RPMI7951 (cell line): ENCODE results near the gene PRKCZ. TPM values are rescaled to one million over a fixed set of nuclear protein-coding genes. Genes with fewer than 3 reads are reported as not detected.
A peak's percentile ranks its signal among the peaks of the same experiment; 100 is the strongest.

Source experiments
- DNase-seq: peaks from one replicate; pipeline ENCODE4 v3.0.0-alpha.2; 2012; ENCODE audit warnings: low read depth
- total RNA-seq: library from RNA; depleted of rRNA; stranded (reverse); fragments of >200 nt; shearing (Covaris generic); gene quantifications from 2 replicates; pipeline ENCODE4 v1.2.3, GENCODE V29; 2014

PRKCZ gene
- total RNA-seq, 1 experiment from 2014 or later = 2.3 TPM

DNA sequence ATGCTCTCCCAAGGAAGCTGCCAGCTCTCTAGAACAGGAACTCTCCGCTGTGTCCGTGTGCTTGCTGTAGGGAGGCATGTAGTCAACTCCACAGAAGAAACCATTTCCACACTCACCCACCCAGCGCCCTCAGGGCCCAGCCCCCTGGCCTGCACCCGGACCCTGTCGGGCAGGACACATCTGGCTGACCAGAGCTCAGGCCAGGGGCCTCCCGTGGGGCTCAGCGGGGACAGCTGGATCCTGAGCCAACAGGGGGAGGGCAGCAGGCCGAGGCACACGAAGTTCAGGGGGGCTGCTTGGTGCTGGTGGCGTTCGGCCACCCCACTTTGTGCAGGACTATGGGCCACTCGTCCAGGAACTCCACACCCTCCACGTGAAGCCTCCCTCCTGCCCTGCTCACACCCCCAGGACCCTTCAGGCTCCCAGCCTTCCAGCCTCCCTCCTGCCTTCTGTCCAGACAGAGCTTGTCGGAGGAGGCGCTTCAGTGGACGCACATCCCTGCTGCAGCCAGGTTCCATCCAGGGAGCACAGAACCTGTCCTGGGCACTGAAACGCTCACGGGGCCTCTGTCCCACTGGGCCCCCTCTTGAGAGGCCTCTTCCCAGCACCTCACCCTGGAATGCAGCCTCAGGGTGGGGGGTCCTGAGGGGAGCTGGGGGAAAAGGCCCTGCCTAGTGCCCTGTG lies 159.3 kb downstream of the PRKCZ start:
- no peak for DNase-seq

DNA sequence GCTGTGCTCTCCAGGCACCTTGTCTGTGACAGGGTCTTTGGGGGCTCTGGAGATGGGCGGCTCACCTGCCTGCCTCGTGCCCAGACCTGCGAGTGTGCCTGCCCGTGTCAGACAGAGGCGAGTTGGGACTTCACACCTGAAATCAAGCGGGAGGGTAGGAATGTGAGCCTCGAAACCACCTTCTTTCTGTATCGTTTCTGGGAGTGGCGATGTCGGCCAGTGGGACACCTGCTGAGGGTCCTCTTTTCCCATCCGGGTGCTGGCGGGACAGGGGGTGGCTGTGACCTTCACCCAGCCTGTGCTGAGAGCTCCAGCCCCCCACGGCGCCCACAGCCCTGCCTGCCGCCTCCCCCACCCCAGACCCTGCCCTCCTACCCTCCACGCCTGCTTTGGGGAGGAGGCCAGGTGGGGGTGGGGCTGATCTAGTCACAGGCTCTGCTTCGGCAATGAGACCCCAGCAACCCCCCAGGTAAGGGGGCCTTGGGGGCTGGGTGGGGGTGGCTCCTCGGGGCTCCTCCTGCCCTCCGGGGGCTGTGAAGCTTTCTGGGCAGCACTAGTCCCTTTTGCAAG lies 160.0 kb downstream of the PRKCZ start:
- no peak for DNase-seq

DNA sequence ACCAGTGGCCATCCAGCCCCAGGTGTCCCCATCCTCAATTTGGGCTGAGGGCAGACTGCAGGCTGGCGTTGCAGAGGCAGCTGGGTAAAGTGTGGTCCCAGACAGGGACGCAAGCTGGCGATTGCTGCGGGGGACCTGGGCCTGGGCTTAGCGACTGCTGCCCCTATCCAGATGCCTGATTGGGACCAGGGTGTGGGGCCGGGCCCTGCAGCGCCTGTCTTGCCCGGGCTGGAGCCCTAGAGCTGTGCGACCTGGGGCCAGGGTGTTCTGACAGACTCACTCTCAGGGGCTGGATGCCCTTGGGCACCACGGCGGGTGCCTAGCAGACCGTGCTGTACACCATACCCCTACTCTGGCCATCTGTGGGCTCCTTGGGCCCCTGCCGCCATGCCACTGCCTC lies 160.6 kb downstream of the PRKCZ start:
- no peak for DNase-seq

DNA sequence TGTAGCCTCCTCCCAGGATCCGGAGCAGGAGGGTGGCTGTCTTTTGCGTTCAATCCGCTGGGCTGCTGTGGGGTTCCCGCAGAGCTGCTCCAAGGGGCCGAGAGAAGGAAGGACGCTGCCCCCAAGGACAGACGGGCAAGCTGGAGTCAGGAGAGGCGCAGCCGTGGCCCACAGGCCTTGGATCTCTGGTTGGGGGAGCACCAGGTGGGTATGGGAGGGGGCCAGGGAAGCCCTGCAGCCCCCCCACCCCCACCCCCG lies 162.0 kb downstream of the PRKCZ start:
- DNase-seq = no peak

DNA sequence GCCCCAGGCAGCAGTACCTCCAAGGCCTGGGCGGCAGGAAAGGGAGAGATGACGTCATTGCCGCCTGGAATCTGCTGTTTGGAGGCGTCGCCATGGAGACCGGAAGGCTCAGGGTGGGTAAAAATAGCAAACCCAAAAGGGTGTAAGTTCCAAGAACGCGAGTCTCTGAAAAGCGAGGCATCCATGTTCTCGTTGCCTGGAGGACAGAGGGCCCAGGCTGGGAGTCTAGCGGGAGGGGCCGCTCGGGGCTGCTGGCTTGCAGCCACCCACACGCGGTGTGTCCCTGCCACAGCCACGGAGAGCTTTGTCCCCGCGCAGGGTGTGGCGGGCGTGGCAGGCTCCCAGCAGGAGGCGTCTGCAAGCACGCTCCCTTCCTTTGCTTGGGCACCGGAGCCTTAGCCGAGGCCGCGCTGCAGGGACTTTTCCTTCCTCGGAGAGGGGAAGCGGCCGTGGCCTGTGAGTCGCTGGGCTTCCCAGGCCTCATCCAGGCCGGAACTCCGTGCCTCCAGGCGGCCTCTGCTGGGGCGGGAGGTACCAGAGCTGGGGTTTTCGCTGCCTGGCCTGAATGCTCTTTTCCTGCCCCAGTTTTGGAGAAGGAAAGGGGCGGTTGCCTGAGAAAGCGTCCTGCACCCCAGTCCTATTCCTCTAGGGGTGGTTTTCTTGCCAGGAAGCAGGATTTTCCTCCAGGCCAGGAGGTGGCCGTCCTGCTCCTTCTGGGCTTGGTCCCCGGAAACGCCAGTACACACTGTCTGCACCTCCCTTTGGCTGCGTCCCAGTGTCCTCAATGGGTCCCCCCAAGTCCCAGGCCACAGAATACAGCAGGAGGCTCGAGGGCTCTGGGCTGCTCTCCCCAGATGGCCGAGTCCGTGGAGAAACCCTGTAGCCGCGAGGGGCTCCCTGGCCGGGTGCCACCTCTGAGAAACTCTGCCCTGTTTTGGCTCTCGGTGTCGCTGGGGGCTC lies 162.6 kb downstream of the PRKCZ start:
- DNase-seq = peak; percentile 96

DNA sequence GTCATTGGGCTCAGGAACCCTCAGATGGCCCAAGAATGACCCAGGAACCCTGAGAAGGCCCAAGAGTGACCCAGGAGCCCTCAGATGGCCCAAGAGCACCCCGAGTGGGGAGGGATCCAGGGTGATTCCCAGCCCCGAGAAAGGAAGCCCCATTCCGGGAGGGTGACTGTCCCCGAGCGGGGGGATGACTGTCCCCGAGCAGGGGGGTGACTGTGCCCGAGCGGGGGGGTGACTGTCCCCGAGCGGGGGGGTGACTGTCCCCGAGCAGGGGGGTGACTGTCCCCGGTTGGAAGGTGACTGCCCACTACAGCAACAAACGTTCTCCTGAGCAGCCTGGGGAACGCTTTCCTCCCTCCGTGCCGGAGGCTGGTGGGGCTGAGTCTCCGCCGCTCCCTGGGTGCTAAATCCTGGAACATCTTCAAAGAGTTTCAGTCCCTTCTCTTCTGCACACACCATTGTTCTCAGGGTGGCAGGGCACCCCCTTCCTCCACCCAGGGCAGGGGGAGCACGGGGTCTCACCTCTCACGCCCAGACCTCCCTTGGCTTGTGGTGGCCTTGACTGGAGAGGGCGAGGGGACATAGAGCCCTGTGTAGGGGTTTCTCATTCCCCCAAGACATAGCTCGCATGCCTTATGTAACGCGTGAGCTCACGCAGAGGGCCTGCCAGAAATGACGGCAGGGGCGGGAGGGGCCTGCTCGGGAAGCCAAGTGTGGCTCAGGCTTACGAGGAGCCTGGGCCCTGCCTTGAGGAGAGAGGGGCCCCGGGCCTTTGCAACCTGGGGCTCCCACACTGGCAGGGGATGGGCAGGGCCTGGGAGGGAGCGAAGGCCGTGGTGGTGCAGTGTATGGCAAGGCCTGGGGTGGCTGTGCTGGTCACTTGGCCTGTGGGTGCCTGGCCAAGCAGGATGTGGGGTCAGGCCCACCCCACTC lies 163.6 kb downstream of the PRKCZ start:
- DNase-seq = no peak

DNA sequence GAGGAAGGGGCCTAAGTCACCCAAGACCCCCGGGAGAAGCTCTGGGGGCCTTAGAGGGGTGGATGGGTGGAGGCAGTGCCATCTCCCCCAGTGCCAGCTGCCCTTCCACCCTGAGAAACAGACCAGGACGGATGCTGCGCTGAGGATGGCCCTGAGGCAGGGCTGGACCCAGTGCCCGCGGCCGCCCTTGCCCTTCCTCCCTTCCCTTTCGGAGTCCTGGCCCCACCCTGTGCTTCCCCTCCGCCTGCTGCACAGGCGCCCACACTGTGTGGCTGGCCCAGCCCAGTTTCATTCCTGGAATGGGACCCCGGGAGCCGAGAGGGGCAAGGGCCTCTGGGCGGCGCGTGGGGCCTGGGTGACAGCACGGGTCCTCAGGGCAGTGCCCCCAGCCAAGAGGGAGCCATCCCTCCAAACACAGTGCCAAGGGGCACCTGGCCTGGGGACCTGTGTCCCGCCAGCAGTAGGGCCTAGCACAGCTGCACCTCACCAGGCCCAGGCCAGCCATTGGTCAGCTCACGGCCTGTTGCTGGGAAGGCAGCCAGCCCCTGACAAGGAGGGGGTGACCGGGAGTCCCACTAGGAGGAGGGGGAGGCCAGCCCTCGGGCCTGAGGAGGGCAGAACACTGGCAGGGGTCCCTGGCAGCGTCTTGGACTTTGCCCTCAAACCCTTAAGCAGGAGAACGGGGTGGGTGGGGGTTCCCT lies 164.5 kb downstream of the PRKCZ start:
- DNase-seq = no peak

DNA sequence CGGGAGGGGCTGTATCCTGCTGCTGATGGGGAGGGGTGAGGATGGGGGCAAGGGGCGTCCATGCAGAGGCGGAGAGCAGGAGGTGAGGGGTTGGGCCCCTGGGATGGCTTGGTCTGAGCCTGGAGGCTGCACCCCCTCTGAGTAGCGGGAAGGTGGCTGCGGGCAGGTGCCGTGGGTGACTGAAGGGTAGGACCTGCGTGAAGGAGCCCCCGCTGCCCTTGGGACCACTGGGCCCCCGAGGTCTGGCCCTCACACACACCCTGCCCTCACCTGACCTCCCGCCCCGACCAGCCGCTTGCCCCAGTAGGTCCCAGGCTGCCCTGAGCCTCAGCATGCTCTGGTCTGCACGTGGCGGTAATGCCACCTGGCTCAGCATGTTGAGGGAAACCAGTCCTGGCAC lies 165.1 kb downstream of the PRKCZ start:
- DNase-seq = no peak

DNA sequence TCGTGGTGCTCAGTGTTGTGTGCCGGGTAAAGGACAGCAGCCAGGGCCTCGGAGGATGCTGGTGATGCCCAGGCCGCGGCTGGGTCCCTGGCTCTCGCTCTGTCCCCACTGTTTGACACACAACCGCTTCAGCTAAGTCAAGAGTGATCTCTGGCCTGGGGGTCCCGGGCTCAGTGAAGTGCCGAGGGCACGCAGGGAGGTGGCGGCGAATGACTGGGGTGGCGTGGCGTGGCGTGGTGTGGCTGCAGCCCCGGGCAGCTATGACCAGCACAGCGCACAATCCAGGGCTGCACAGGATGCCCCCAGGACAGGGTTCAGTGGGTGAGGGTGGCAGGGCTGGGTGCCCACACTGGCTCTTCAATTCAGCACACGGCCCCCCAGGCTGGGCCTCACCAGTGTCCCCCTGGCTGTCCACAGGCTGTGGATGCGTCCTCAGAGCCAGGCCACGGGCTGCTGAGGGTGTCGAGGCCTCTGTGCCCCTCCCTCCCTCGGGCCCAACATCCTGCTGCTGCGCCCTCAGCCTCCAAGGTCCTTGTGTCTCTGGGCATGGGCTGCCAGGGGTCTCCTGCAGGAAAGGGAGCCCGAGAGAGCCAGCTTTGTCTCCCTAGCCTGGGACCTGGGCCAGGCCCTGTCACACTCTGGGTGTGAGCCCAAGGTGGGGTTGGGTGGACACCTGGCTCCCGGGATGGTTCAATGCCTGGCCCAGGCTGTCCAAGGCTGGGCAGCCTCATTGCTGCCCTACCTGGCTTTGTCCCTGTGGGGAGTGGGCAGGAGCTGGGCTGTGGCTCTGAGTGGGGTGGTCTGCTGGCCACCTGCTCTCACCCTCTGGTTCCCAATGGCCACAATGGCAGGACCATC lies 165.9 kb downstream of the PRKCZ start:
- no peak for DNase-seq

DNA sequence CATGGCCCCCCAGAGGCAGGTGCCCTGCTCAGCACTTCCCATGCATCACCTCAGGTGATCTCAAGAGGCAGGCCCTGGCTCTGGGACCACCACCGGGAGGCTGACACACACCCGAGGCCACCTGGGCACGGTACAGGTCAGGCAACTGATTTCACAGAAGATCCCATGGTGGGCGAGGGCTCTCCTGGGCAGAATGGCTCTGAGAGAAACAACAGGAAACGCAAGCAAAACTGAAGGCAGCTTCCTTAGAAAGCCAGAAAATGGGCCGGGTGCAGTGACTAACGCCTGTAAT lies 166.5 kb downstream of the PRKCZ start:
- no peak for DNase-seq

DNA sequence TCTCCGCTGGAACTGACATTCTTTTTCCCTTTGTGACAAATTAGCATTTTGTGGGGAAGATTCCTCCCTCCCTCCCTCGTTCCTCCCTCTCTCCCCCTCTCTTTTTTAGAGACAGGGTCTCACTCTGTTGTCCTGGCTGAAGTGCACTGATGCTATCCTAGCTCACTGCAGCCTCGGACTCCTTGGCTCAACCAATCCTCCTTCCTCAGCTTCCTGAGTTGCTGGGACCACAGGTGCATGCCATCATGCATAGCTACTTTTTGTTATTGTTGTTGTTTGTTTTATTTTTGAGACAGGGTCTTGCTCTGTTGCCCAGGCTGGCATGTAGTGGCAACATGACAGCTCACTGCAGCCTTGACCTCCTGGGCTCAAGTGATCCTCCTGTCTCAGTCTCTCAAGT lies 171.1 kb downstream of the PRKCZ start:
- no peak for DNase-seq

DNA sequence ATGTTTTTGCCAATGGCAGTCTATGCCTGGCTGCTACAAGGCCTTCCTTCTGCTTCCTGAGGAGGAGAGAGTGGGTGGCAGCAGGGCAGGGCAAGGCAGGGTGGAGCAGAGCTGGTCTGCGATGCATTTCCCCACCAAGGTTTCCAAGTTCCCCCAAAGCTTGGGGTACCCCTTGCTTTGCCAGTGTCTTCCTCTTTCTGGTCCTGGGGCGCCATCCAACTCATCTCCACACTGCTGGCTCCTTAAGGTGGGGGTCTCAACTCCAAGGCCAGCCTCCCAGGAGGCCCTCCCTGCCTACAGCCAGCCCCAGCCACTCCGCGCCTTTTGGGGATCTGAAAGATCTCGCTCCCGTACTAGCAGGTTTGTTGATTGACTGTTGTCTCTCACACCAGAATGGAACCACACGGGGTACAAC lies 174.0 kb downstream of the PRKCZ start:
- no peak for DNase-seq

DNA sequence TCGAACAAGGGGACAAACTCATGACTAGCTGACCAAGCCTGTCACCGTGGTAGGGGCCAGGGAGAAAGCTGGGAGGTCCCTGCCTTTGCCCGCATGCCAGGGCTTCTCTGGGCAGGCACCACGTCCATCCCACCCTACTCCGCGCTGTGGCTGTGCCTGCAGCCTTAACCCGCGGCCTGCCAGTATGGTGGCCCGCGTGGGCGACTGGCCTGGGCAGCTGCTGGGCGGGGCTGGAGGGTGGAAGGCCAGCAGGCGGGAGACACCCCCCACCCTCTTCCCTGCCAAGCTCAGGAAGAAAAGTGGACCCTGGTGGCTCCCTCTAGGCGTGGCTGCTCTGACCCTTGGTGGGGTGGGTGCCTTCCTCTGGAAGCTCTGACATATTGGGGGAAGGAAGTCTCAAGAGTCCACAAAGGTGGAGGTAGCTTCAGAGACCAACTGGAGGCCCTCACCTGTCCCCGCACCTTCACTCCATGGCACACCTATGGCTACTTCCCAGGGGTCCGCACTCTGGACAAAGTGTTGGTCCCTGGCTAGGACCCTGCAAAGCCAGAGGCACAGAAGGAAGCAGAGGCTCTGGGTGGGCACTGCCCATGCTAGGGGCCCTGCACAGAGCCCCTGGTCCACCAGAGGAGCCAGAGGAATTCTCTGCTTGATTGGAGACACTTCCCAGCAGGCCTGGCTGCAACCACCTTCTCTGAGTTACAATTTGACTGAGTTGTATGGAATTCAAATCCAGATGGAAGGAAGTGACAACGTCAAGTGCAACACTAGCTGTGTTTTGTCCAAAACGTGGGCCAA lies 174.6 kb downstream of the PRKCZ start:
- DNase-seq = no peak

DNA sequence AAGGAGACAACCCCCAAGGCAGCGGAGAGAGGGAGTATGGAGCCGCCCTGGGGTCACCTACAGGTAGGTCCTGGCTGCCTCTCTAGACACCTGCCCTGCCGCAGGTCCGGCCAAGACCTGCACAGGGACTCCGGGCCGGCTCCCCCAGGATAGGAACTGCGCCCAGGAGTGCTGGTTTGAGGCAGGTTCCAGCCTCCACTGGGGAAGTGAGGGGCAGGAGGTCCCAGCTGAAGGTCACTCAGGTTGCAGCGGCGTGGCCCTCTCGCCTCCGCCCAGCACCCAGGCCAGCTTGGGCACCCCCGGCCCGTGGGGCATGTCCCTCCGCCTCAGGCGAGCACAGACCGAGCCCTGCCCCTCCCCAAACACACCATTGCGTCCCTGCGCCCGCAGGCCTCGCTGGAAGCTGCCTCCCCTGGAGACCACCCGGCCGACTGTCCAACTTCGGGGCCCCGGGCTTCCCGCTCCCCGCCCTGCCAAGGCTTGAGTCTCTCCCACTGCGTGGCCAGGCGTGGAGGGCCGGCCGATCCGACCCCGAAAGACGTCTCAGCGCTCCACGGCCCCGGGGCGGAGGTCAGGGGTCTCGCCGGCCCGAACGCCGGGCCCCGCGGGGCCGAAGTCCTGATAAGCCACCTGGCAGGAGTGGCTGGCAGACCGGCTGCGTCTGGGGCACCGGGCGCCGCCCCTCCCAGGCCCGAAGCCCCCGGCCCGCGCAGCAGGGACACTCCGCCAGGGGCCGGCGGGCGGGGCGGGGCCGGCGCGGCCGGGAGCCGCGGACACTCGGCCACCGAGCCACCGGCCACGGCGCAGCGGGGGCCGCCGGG lies 176.5 kb downstream of the PRKCZ start:
- DNase-seq = no peak

DNA sequence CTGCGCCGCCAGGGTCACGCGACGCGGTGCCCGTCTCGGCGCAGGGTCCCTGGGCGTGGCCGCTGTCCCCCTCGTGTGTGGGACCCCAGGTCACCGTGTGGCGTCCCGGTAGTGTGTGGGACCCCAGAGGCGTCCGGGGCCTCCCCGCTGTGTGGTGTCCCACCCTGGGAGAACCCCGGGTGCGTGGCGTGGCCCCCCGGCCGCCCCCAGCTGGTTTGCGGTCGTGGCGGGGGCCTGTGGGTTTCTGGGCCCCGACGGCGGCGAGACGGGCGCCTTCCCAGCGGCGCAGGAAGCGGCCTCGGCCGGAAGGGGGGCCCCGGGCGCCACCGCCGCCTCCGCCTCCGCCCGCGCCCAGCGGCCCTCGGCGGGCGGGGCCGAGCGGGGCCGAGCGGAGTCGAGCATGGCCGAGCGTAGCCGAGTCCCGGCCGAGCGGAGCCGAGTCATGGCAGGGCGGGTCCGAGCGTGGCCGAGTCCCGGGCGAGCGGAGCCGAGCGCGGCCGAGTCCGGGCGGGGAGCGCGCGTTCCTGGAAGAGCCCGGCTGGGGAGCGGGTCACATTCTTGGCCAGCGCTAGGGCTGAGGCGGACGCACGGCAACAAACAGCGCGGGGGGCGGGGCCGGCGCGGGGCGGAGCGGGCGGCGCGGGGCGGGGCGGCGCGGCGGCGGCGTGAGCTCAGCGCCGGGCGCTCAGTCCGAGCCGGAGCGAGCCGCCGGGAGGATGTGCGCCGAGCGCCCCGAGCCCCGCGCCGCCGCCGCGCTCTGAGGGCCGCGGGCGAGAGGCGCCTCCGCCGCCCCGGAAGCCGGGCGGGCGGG lies 177.3 kb downstream of the PRKCZ start:
- DNase-seq = peak; percentile 94

DNA sequence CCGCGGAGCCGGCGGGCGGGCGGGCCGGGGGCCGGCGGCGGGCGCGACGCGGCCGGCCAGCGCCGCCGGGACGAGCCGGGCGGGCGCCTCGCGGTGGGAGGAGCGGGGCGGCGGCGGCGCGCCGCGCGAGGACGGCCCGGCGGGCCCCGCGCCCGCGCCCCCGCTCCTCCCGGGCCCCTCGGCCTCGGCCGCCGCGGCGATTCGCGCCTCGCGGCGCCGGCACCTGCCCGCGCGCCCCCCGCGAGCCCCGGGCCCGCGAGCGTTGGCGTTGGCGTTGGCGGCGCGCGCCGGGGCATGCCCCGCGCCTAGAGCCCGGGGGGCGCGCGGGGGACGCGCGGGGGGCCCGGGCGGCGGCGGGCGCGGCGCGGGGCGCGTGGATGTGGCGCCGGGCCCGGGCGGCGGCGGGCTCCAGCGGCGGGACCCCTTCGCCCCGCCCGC lies 178.0 kb downstream of the PRKCZ start, which contains the start of gene SKI:
Gene SKI, plus strand, starts transcription at position 163 of the 438 bp plus-strand sequence. CDS start 448 bp downstream, outside the sequence.
- DNase-seq = no peak

DNA sequence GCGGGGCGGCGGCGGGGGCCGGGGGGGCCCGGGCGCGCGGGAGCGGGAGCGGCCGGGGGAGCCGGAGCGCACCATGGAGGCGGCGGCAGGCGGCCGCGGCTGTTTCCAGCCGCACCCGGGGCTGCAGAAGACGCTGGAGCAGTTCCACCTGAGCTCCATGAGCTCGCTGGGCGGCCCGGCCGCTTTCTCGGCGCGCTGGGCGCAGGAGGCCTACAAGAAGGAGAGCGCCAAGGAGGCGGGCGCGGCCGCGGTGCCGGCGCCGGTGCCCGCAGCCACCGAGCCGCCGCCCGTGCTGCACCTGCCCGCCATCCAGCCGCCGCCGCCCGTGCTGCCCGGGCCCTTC lies 178.5 kb downstream of the PRKCZ start:
- no peak for DNase-seq
